ENCODE data around the gene SMOC2.

SMOC2 gene

GRCh38 chr6:168581236-168581635 is 140.3 kb downstream of the SMOC2 start:
- DNase-seq, result no peak

GRCh38 chr6:168581706-168582105 is 140.7 kb downstream of the SMOC2 start:
- no peak for DNase-seq

DNA sequence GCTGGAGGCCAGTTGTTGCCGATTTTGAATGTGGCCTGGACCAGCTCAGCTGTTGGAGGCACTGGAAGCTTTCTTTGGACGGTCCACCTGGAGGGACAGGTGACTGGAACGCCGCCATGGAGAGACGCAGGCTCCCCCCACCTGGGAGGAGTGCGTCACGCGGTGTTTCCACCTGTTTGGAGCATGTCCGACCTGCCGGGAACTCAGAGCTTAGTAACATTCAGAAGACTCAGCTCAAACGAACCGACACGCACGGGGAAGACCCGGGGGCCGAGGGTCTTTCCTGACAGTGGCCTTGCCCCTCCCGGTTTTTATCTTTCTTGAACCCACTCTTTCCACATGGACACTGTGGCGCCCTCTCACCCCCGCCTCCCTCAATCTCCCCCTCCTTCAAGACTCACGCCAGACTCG is 141.6 kb downstream of the SMOC2 start:
- DNase-seq, result no peak

DNA sequence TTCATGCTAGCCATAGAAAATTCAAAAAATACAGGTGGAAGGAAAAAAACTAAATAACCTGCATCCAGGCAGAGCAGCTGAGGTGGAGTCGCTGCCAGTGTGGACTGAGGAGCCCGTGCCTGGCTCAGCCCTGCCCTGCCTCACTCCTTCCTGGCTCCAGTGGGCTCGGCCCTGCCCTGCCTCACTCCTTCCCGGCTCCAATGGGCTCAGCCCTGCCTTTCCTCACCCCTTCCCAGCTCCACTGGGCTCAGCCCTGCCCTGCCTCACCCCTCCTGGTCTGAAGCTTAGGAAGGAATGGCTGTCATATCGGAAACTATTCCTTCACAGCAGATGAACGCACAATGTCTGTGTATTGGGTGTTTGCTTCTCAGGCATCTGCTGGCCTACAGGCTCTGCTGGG is 142.1 kb downstream of the SMOC2 start:
- DNase-seq, result no peak

DNA sequence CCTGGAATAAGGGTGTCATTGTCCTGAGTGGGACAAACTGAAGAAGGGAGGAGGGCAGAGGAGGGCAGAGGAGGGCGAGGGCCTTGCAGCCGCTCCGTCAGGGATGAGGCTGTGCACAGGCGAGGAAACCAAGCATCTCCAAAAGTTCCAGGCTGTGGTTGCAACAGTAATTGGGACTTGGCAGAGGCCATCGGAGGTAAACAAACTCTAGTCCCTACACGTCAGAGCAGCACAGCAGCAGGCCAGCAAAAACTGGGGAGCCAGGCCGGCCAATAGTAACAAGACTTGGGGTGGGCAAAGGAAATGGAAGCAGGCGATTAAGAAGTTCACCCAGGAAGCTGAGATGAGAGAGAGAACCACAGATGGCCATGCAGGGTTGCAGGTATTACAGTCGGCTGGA is 142.8 kb downstream of the SMOC2 start:
- no peak for DNase-seq

GRCh38 chr6:168584249-168584648 is 143.3 kb downstream of the SMOC2 start:
- no peak for DNase-seq

GRCh38 chr6:168584671-168585070 is 143.7 kb downstream of the SMOC2 start:
- DNase-seq, result no peak

DNA sequence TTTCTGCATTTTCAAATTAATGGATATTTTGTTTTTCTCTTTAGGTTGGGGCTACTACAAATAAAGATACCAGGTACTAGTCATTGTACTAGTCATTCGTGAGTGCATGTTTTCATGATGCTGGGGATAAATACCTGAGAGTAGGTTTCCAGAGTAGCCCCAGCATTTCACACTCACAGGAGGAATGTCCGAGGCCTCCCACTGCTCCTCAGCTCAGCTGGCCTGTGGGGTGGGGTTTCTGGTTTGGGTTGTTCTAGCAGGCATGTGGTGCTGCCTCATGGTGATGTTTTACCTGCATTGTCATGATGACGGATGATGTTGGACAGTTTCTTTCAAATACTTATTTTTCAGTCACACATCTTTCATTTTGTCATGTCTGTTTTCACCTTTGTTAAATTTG is 144.5 kb downstream of the SMOC2 start:
- no peak for DNase-seq

DNA sequence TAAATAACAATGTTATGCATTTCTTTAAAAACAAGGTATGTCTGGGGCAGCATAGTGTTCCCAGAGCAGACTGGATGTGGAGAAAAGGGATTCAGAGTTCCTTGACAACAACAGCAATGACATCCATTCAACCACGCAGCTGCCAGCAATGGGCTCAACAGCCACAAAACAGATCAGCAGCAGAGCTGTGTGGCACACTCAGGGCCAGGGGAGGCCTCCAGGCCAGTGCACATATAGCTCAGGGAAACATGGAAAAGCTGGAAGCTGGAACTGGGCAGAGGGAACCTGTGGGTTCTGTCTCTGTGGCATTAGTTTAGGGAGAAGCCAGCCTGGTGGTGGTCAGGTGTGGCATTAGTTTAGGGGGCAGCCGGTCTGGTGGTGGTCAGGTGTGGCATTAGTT is 148.3 kb downstream of the SMOC2 start:
- DNase-seq, result no peak

- DNase-seq, result no peak
These were observed 149.4 kb downstream of the SMOC2 start for GRCh38 chr6:168590406-168590805.

DNA sequence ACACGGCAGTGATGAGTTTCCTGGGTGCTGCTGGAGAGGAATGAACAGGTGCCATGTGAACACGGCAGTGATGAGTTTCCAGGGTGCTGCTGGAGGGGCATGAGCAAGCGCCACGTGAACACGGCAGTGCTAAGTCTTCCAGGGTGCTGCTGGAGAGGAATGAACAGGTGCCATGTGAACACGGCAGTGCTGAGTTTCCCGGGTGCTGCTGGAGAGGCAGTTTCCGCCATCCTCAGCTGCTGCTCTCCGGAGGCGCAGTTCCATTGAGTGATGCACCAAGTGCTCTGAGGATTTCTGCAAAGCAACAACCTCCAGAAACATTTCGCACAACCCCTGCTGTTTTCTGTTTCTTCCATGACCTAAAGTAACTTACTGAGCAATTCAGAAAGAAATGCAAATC is 155.4 kb downstream of the SMOC2 start:
- DNase-seq, result peak; percentile 34

DNA sequence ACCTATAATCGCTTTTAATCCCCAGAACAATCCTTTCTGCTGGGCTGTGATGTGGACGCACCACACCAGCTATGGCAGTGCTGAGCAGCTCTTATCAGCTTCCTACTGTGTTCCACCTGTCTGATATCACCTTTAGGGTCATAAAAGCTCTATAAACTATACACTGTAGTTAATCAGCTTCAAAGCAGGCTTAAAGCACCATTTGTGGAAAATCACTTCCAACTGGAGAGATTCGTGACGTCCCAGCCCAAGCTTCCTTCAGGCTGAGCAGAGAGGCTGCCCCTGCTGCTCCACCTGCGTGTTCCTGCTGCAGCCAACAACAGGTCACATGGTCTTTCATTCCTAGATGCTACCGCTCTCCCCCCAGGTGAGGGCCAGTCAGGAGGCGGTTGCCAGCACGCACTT is 156.5 kb downstream of the SMOC2 start:
- DNase-seq, result no peak

DNA sequence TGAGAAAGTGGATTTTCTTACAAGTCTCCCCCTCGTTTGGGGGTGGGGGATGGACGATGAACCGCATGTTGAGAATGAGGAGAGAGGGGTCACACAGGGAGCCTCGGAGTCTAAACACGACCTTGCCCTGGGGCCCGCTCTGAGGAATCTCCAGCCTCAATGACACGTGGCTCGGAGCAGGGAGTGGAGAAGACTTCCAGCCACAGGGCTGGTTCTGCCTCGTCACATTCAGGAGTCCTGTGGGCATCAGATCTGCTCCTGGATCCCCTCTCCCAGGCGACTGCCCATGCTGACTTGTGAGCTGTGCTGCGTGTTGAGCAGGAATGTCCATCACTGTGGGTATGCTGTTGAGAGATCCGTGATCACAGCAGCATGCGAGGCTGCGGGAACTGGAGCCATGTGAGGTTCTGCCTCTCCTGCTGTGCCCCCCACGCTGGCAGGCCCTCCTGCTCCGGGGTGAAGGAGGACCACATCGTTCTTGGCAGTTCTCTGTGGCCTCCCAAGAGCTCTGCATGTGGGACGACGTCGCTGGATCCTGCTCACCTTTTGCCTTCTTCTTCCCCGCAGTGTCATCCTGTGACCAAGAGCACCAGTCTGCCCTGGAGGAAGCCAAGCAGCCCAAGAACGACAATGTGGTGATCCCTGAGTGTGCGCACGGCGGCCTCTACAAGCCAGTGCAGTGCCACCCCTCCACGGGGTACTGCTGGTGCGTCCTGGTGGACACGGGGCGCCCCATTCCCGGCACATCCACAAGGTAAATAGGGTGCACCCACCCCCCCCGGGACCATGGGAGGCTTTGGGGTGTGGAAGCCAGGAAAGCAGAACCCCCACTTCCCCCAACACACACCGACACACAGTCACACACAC is 157.5 kb downstream of the SMOC2 start:
- DNase-seq, result no peak

- DNase-seq, result no peak
These were observed 158.1 kb downstream of the SMOC2 start for GRCh38 chr6:168599118-168599494.

DNA sequence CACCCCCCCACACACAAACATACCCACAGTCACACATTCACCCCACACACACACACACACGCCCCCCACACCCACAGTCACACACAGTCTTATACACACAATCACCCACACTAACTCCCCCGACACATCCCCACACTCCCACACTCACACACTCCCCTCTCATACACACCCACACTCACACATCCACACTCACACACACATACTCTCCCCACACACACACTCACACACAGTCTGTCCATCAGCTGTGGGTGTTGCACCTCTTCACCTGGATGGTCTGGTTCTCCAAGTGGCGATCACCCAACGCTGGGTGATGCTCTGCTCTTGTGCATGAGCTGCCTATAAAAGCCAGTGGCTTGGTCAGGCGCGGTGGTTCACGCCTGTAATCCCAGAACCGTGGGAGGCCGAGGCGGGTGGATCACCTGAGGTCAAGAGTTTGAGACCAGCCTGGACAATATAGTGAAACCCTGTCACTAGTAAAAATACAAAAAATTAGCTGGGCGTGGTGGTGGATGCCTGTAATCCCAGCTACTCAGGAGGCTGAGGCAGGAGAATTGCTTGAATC is 158.9 kb downstream of the SMOC2 start:
- no peak for DNase-seq

GRCh38 chr6:168600381-168600780 is 159.4 kb downstream of the SMOC2 start:
- no peak for DNase-seq

GRCh38 chr6:168601111-168601510 is 160.1 kb downstream of the SMOC2 start:
- no peak for DNase-seq

GRCh38 chr6:168601546-168601945 is 160.6 kb downstream of the SMOC2 start:
- no peak for DNase-seq

- no peak for DNase-seq
These were observed 161.6 kb downstream of the SMOC2 start for GRCh38 chr6:168602576-168602975.

- DNase-seq, result peak; percentile 86
These were observed 162.2 kb downstream of the SMOC2 start for GRCh38 chr6:168603234-168603633.

- no peak for DNase-seq
These were observed 165.0 kb downstream of the SMOC2 start for GRCh38 chr6:168605964-168606363.

DNA sequence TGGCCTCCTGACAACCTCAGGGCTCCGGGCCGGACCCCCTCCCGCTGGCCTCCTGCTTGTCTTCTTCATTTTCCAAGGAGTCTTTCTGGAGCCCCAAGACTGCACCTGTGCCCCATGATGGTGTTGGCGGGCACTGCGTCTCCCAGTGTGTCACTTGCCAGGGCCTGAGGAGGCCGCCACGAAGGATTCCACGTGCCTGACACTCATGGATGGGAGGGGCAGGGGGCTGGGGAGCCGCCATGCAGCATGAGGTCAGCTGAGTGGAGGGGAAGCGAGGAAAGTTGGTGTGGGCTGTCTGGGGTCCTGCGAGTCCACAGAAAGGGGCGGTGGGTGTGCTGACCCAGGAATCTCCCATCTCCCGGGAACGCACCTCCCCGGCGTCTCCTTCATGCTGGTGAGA is 165.7 kb downstream of the SMOC2 start:
- DNase-seq, result no peak

DNA sequence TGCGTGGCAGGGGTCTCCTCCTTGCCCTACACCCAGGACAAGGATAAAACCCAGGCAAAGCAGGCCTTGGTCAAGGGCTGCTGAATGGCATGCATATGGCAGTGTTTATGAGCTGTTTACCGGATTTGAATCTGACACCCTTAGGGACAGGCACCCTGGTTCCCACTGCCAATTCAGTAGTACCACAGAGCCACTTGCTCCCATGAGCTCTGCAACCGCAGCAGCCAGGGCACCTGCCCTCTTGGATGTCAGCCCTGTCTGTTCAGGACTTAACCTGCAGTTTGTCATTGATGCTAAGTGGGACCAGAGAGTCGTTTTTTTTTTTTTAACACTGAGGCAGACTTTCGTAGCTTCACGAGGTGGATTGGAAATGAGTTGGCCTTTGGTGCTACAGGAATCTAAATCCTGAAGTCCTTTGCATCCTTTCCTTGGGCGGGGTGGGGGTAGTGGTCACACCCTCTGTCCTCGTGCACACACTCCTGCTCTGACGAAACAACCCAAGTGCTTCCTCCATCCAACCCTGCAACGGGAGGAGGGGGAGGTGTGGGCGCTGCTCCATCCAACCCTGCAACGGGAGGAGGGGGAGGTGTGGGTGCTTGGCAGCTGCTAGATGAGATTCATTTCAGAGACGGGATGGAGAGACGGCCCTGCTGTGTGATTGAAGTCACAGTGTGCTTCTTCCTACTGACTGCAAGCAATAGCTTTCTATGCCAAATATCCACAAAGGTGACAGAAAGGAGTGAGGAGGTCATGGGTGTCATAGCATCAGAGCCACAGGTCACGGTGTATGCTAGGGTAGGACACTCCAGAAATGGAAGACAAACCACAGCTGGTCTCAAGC is 166.5 kb downstream of the SMOC2 start:
- peak; percentile 88 for DNase-seq

DNA sequence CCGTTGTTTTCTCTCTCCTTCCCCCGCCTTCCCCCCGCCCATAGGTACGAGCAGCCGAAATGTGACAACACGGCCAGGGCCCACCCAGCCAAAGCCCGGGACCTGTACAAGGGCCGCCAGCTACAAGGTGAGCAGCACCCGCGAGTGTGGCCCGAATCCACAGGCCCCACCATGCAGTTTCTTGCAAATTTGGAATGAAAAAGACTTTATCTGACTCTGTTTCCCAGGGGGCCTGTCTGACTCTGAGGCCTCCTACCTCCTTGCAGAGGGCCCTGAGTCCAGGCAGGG is 167.1 kb downstream of the SMOC2 start:
- DNase-seq, result no peak

Measured in NCI-H2171 treated with DMSO at 0.1 percent for 48 hours (cell line).